M059J (cell line): ENCODE data around the gene AKAP11. TPM values are rescaled to one million over a fixed set of nuclear protein-coding genes. Genes with fewer than 3 reads are reported as not detected.

Experiments used
- DNase-seq: peaks from one replicate; pipeline ENCODE4 v3.0.0-alpha.2; 2012; ENCODE audit warnings: low read depth
- total RNA-seq: library from RNA; depleted of rRNA; stranded (reverse); fragments of >200 nt; shearing (Covaris generic); gene quantifications from 2 replicates; pipeline ENCODE4 v1.2.3, GENCODE V29; 2014; rRNA removed

Gene AKAP11
- total RNA-seq, 1 experiment from 2014 or later = 14.0 TPM

DNA sequence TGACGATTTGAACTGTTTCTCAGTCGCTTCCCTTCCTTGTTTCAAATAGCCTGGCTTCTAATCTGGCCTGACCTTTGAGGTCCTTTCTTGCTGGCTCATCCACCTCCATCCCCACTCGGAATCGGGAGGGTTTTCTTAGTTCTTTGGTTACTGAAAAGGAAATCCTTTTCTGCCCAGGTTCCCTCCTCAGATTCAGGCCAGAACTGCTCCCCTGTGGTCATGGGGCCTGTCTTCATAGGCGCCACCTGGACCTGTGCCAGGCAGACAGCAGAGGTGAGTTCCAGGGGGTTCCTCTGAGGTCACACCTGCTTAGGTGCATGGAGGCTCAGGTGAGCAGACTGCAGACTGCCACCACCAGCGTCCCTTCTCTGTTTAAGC is 62.4 kb downstream of the AKAP11 start:
- no peak for DNase-seq

DNA sequence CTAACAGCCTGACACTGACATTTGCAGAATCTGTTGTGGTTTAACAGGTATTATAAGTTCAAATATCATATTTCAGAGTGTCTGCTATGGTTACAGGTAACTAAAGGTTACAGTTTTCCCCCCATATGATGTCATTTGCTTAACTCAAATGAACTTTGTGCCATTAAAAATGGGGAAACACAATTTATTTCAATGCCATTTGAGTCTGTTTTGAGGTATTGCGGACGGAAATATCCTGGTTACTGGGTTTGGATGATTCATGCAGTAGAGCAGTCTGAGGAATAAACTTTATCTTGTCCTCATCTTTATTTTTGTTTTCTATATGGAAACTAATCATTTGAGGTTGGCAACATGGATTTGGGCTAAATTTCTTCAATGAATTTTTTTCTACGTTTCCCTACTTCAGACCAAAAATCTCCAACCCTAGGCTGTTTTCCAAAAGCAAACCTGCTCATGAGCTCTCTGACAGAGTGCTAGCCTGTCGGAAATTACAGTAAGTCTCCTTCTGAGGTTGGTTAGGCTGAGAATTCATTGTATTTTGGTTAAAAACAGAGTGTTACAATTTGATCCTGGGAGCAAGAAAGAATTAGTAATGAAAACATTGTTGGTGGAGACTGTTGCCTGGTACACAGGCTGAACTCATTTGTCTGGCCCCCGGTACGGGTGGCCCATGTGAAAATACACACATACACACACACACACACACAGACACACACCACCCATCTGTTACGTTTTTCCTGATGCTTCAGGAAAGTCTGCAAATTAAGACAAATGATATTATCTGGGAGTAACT is 66.1 kb downstream of the AKAP11 start:
- peak; percentile 20 for DNase-seq

DNA sequence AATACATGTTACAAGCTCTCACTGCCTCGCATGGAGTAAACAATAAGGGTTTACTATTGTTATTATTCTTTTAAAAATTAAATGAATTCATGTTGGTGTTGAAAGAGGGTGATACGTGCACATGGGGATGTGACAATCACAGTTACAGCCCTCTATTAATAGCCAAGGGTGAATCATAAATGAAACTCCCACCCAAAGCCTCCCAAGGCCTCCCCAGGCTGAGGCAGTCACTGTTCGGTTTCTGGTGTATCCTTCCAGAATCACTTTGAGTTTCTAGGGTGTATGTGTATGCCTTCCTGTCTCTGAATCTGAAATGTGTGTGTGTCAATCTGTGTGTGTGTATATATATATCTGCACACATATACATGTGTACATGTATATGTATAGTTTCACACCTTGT is 73.4 kb downstream of the AKAP11 start:
- DNase-seq = no peak

DNA sequence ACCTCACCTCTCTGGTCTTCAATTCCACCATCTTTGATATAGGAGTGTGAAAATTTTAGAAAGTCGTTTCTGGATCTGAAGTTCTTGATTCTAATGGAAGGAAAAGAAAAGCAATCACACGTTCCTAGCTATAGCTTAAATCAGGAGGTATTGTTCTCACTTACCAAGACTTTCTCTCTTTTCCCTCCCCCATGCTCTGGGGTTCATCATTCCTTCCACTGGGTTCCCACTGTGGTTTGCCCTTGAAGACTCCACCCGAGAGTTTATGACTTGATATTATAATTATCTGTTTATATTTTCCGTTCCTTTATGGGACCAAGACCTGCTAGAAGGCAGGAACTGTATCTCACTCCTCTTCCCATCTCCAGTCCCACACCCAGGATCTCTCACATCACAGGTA is 76.6 kb downstream of the AKAP11 start:
- DNase-seq = no peak

DNA sequence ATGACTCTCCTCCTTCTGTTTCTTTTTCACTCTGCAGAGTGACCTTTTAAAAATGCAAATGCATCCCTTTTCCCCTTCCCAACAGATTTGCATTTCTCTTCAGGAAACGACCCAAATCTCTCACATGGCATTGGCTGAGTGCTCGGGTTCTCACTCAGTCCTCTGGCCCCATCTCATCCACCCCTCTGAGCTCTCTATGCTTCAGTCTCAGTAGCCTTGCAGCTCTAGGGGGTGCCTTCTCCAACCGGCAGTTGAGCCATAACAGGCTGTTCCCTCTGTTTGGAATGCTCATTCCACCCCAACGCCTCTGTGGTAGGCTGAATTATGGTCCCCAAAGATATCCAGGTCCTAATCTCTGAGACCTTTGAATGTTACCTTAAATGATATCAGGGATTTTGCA is 78.2 kb downstream of the AKAP11 start:
- no peak for DNase-seq

DNA sequence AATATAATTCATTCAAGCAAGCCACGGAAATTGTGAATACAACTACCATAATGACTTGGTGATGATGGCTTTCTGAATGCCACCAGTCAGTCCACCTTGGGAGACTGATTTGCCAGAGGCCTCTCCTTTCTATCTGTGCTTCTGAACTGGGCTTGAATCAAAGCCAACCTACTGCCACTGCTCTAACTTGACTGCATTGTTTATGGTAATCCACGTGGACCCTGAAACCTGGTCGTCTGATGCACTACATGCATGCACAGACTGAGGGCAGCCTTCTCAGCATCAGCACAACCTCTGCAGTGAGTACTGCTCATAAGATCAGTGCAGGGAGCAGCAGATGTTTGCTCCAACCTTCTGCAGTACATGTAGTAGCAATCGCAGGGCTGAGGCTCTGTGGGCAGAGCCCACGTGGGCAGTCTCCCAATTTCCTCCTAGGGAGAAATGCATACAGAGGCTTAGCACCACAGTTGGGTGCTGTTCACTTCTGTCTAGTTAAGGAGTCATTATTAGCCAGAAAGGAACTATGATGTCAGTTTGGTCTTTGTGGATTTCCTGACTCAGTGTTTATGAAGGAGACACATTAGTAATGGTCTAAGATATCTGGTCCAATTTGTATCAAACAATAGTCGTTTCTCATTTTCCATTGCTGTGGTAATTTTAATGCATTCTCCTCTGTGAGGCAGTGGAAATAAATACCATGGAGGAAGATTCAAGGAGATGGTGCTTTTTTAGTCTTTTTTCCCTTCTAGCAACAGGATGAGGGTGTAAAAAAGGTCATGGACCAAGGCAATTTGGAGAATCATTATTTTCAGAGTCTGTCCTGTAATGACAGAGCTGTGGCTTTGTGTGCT is 82.5 kb downstream of the AKAP11 start:
- DNase-seq = peak; percentile 62

DNA sequence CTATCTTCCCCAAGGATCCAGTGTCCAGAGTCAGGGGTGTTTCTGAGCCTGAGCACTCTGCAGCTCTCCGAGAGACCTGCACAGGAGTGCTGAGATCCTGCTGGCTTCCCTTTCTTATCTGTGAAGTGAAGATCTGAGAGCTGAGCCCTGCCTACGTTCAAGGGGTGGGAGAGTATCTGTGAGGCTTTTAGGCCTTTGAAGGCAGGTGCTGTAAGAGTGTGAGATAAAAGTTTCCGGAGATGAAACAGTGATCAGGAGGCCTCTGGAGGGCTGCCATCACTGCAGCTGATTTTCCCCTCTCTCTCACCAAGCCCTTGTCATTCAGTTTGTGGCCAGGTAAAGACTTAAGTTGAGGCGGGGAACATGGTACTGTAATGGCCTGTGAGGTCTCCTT is 83.1 kb downstream of the AKAP11 start:
- no peak for DNase-seq

DNA sequence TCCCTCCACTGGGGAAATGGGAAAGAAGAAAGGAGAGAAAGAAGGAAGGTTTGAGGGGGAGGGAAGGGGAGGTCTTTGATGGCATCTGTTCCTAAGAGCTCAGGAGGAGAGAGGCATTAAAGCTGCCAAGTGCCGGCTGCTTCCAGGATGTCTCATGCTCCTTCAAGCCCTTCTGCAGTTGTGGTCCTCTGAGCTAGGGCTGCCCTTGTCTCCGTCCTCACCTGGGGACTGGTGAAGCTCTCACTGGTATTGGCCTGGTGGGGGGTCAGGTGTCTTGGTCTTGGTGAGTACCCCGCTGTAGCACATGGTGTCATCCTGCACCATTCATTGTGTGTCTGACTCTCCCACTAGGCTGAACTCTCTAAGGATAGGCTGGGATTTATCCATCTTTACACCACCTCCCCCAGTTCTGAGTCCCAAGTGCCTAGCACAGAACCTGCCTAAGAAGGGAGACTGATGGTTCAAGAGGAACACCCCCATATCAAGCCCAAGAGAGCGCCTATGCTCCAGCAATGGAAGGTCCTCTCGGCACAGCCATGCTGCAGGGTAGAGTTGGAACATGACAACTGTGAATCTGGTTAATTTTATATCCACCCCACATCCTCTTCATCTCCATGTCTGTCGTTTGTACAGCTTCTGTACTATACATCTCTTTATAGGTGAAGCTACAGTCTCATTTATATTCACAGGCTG is 83.7 kb downstream of the AKAP11 start:
- DNase-seq = no peak

DNA sequence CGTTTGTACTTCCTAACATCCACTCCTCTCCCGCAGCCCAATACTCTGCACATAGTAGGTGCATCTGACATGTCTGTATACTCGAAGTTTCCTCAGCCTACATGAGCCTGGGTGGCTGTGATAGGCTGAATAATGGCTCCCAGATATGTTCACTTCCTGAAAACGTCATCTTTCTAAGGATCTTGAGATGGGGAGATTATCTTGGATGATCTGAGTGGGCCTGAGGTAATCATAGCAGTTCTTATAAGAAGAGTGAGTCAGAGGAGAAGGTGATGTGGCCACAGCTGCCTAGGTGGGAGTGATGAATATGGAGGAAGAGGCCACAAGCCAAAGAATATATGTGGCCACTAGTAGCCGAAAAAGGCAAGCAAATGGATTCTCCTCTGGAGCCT is 84.2 kb downstream of the AKAP11 start:
- peak; percentile 15 for DNase-seq

DNA sequence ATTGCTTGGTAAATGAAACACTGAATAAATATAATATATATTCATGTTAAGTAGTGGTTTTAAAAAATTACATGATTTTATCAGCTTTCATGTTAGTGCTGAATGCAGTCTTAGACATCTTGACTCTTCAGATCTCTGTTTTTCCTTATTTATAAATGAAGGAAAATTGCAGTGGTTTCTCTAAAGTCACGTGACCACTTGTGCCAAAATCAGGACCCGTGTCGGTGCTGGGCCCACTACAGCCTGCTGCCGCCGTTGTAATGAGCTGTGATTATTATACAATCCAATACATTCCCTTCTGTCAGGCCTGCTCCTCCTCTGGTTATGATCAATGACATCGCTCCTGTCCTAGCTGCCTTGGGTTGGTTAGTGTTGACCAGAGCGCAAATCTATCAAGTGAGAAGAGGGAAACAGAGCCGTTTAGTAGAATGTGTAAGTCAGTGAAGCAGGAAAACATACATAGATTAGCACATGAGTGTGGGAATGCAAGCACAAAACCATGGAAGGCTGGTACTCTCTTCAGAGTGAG is 88.2 kb downstream of the AKAP11 start:
- DNase-seq = no peak

DNA sequence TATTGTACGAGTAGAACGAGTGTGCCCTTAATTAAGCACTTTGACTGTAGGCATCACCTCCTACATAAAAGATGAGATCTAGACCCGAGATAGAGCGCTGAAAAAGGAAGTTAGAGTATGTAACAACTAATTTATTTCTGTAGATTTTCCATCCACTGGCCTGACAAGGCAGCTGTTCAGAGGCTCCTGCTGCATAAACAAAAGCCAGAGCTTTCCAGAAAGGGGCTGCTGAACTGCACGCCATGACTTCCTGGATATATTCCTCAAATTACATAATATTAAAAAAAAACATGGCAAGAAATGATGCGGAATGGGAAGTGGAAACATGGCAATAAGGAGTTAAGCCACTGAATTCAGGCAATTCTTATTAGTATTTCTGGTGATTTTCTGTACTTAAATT is 89.7 kb downstream of the AKAP11 start:
- DNase-seq = no peak

DNA sequence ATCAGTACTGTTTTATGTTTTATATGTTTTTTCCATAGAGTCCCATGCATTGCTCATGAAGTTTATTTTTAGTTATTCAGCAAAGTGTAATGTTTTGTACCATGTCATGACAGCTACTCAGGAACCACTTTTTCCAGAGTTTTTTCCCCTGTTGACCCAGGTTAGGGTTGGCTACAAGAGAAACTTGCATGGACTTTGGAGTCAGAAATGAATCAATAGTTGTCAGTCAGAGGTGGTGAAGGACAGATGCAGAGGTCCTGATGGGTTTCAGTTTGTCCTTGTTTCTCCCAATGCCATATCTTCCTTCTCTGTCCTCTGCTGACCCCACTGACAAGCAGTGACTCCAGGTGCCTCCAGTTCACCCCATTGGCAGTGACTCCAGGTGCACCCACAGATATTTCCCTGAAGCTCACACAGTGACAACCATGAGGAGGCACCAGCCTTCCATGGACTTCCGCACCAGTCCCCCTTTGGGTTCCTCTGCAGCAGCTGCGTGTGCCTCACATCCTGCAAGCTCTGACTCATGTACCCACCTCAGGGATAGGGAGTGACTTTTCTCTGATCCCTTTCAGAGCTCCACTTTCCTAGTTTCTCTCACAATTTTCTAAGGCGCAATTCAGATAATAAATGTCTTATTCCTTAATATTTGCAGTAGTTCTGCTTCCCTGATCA is 92.1 kb downstream of the AKAP11 start:
- peak; percentile 62 for DNase-seq

DNA sequence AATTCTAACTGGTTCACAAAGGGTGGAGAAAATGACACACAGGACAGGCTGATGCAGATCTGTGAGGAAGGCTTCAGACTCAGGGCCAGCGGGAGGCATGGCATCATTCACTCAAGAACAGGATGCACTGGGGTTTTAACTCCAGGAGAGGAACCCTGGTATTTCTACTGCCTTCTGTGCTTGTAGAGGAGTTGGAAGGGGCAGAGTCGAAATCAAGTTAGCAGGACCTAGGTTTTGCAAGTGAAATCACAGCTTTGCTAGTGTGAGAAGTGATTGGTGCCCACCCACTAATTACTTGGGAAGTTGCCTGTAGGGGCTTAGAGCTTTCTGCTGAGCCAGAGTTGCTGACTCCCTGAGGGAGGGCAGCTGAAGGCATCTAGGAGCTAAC is 92.7 kb downstream of the AKAP11 start:
- peak; percentile 11 for DNase-seq

DNA sequence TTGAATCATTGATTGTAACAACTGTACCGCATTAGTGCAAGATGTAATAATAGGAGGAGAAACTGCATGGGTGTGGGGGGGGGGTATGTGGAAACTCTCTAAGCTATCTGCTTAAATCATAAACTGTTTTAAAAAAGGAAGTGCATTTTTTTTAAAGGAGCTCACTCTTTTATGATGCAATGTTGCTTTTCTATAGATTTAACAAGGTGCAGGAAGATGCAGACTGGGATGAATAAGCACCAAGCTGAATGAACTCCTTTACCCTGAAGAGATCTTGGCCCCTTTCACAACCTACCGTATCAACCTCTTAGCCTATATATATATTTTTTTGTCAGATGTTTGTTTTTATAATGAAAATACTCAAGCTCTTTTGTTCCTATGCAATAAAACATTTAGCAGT is 95.9 kb downstream of the AKAP11 start:
- DNase-seq = no peak

DNA sequence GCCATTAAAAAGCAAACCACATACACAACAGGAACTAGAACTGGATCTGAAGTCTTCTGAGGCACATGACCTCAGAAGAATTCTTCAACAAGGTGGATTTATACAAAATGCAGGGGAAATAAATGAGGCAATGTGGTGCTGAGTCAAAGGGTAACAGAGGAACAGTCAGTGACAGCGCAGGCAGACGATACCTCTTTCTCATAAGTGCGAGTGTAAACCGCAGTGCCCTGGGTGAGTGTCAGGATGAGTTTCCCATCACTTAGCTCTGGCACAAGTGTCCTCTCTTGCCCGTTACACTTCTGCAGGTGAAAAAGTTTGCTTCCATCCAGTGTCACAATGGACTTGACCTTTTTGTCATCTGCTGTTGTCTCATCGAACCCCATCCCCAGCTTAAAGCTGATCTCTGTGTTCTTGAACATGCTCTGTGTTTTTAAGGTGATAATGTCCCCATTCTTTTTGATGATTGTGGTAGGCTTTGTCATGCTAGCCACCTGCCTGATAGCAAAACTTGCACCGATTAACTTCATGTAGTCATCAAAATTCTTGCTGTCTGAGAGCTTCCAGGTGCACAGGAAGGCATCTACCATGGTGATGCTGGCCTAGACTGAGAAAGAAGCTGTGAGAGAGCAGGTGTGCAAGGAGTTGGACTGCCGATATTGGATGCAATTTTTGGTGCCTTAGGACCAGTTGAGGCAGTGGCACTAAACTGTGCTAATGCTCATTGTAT is 97.3 kb downstream of the AKAP11 start:
- DNase-seq = no peak

DNA sequence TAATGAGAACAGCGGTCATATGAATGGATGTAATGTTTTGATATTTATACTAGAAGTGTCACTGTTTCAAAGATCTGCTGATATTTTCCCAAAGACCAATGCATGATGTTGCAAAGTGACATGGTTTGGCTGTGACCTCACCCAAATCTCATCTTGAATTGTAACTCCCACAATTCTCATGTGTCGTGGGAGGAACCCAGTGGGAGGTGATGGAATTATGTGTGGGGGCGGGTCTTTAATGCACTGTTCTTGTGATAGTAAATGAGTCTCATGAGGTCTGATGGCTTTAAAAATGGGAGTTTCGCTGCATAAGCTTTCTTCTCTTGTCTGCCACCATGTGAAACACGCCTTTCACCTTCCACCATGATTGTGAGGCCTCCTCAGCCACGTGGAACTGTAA is 98.3 kb downstream of the AKAP11 start:
- no peak for DNase-seq

Other genes with a start within 250 kb of the AKAP11 start
- gene DGKH, start 223.5 kb upstream of the AKAP11 start, total RNA-seq = 3.4 and 5.0 TPM in 2 replicates